BE2C (cell line): ENCODE results near the gene CLCNKB.

Experiments
- DNase-seq: peaks from one replicate; pipeline ENCODE4 v3.0.0-alpha.2; 2020
- H3K27me3 ChIP-seq: fragments of 250-450 bp; sonication (Bioruptor Pico); 2 replicates; pipeline ENCODE4 v1.5.1; 2020; ENCODE audit warnings: mild to moderate bottlenecking
- H3K36me3 ChIP-seq: fragments of 250-450 bp; sonication (Bioruptor Pico); 2 replicates; pipeline ENCODE4 v1.5.1; 2020; ENCODE audit warnings: mild to moderate bottlenecking
- H3K4me1 ChIP-seq: fragments of 250-450 bp; sonication (Bioruptor Pico); 2 replicates; pipeline ENCODE4 v1.5.1; 2020
- H3K4me3 ChIP-seq: 2 replicates; pipeline ENCODE4 v1.5.1; 2011; ENCODE audit warnings: low read depth, low read length
- H3K9me3 ChIP-seq: fragments of 250-450 bp; sonication (Bioruptor Pico); 2 replicates; pipeline ENCODE4 v1.5.1; 2020
- CTCF ChIP-seq: IDR thresholded peaks from 2 replicates; pipeline ENCODE4 v1.5.1; 2012; ENCODE audit warnings: mild to moderate bottlenecking, low read depth, low read length

CLCNKB gene

GRCh38 chr1:16085522-16085921 is 41.9 kb downstream of the CLCNKB start:
- Histone ChIP-seq H3K27me3 (no peaks in the 10 kb centered on the region), H3K4me3 (no peak overlapping the region), H3K9me3 (no peaks in the 10 kb centered on the region), H3K4me1 (no peaks in the 10 kb centered on the region), H3K36me3 (no peaks in the 10 kb centered on the region)
- TF ChIP-seq CTCF = no peak
- DNase-seq = no peak

- TF ChIP-seq CTCF = no peak
- H3K27me3 ChIP-seq = no peaks in the 10 kb centered on the region
- H3K4me1 ChIP-seq = no peaks in the 10 kb centered on the region
- DNase-seq = no peak
- no peaks in the 10 kb centered on the region for H3K9me3 ChIP-seq
- H3K4me3 ChIP-seq = no peak overlapping the region
- no peaks in the 10 kb centered on the region for H3K36me3 ChIP-seq
These were observed 44.2 kb downstream of the CLCNKB start for GRCh38 chr1:16087733-16088132.

- no peaks in the 10 kb centered on the region for H3K36me3 ChIP-seq
- no peak for DNase-seq
- H3K9me3 ChIP-seq = no peaks in the 10 kb centered on the region
- H3K4me1 ChIP-seq = no peaks in the 10 kb centered on the region
- TF ChIP-seq CTCF = no peak
- H3K27me3 ChIP-seq = no peaks in the 10 kb centered on the region
- no peak overlapping the region for H3K4me3 ChIP-seq
These were observed 44.8 kb downstream of the CLCNKB start for GRCh38 chr1:16088351-16088911.

DNA sequence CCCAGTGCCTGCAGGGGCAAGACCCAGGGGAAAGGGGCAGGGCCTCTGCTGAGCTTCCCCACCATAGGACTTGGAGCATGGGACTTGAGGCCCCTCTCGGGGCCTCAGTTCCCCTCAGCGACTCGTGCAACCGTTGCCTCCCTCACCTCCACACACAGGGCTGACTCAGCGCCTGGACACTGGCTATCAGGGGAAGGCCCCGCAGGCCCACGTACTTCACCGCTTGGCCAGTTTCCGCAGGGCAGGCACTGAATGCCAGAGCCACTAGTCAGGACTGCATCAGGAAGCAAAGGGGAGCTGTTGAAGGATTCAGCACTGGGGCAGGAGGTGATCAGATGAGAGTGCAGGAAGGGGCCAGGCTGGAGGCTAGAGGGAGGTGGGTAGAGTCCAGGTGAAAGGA is 45.4 kb downstream of the CLCNKB start:
- no peaks in the 10 kb centered on the region for H3K27me3 ChIP-seq
- no peaks in the 10 kb centered on the region for H3K9me3 ChIP-seq
- no peaks in the 10 kb centered on the region for H3K36me3 ChIP-seq
- no peak overlapping the region for H3K4me3 ChIP-seq
- no peak for TF ChIP-seq CTCF
- DNase-seq = no peak
- no peaks in the 10 kb centered on the region for H3K4me1 ChIP-seq

GRCh38 chr1:16090076-16090826 is 46.7 kb downstream of the CLCNKB start:
- Histone ChIP-seq H3K36me3 (no peaks in the 10 kb centered on the region), H3K9me3 (no peaks in the 10 kb centered on the region), H3K4me3 (no peak overlapping the region), H3K4me1 (no peaks in the 10 kb centered on the region), H3K27me3 (no peaks in the 10 kb centered on the region)
- DNase-seq = no peak
- TF ChIP-seq CTCF = no peak

DNA sequence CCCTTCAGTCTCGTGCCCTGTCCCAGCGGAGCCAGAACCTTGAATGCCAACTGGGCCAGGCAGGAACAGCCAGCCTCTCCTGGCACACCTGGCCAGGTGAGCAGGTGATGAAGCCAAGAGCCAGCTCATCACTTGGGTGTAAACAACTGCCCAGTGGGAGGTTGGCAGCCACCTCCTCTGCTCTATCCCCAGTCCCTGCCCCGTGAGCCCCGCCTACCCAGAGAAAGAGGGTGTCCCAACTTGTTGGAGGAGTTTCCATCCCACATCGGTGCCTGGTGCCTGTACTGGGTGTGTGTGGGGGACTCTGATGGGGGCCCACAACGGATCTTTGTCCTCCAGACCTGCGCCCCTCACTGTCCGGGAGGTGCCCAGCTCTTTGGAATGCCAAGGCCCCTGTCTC is 47.7 kb downstream of the CLCNKB start:
- no peaks in the 10 kb centered on the region for H3K4me1 ChIP-seq
- no peak overlapping the region for H3K4me3 ChIP-seq
- H3K27me3 ChIP-seq = no peaks in the 10 kb centered on the region
- H3K36me3 ChIP-seq = no peaks in the 10 kb centered on the region
- TF ChIP-seq CTCF = no peak
- no peaks in the 10 kb centered on the region for H3K9me3 ChIP-seq
- no peak for DNase-seq
